Activated CD8-positive, alpha-beta memory T cell treated with anti-CD3 and anti-CD28 coated beads, Interleukin-2, amount 50 U/mL, for 4 hours (primary cell): ENCODE results near the gene CD74.
A peak's percentile ranks its signal among the peaks of the same experiment; 100 is the strongest.

Experiments
- DNase-seq: peaks from one replicate; pipeline ENCODE4 v3.0.0-alpha.2; 2020

CD74 gene

GRCh38 chr5:150409638-150410523 is 2.8 kb downstream of the CD74 start:
- peak; percentile 43 for DNase-seq

- DNase-seq = no peak
Observed at GRCh38 chr5:150408231-150408943, 4.3 kb downstream of the CD74 start.

GRCh38 chr5:150407096-150407720 is 5.5 kb downstream of the CD74 start:
- no peak for DNase-seq

DNA sequence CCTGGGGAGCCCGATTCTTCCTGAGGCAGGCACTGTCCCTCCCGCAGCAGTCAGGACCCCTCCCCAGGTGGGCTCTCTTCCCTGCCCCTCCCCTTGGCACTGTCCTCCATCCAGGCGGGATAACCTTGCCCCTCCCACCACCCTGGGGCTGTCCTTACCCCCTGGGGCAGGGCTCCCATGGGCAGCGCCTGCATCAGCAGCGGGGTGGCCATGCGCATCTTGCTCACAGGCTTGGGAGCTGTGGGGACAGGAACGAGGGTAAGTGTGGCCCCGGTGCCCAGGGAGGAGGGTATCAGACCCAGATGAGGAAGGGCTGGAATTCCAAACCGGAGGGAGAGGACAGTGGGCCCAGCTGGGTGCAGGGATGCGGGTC is 6.0 kb downstream of the CD74 start:
- DNase-seq = no peak

GRCh38 chr5:150406103-150406722 is 6.5 kb downstream of the CD74 start:
- no peak for DNase-seq

DNA sequence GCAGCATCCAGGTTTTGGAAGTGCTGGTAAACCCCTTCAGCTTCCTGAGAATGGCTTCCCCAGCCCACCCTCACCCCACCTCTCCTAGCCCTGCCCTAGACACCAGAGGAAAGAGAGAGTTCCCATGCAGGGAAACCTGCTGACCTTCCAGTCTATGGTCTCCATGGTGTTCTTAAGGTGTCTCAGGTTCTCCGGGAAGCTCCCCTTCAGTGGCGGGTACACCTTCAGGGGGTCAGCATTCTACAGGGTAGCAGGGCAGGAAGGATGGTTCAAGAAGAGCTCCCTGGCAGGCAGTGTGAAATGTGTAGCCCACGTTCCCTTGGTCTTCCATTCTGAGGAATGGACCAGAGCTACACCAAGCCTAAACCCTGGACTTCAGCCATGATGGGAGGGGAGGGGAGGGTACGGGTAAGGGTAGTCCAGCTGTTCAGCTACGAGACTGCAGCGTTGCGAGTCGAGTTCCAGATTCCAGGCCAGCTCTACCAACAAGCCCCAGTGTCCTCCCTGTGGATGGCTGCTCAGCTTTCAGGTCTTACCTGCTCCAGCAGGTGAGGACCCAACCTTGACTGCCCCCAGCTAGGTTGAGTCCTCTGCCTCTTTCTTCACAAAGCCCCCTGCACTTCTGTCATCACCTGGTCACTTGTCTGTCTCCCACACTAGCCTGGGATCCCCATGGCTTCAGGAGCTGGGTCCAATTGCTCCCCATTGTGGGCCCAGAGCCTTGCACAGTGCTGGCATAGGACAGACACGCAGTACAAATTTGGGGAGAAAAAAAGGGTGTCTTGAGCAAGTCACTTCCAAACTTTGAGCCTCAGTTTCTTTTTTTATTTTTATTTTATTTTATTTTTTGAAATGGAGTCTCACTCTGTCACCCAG is 7.5 kb downstream of the CD74 start:
- DNase-seq = no peak

- DNase-seq = no peak
Observed at GRCh38 chr5:150404535-150404934, 8.2 kb downstream of the CD74 start.

- DNase-seq = no peak
Observed at GRCh38 chr5:150404121-150404520, 8.6 kb downstream of the CD74 start.

GRCh38 chr5:150402901-150403342 is 9.8 kb downstream of the CD74 start:
- no peak for DNase-seq

GRCh38 chr5:150402229-150402773 is 10.4 kb downstream of the CD74 start:
- no peak for DNase-seq

GRCh38 chr5:150401376-150402228 is 11.1 kb downstream of the CD74 start:
- no peak for DNase-seq

DNA sequence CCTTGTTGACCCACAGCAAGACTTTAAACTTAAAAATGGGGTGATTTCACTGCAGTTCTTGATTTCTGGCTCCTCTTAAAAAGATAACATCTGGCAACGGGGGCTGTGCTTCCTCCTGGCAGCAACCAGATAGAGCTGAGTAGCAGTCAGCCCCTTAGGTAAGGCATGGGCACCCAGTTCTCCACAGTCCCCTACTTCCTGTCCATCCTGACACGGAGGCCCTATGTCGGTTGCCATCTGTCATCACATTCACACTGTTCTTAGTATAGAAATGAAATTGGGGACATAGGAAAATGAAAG is 11.7 kb downstream of the CD74 start:
- DNase-seq = no peak

- no peak for DNase-seq
Observed at GRCh38 chr5:150400316-150401075, 12.2 kb downstream of the CD74 start.

GRCh38 chr5:150399524-150400211 is 13.0 kb downstream of the CD74 start:
- no peak for DNase-seq

GRCh38 chr5:150398722-150399523 is 13.8 kb downstream of the CD74 start:
- DNase-seq = no peak

DNA sequence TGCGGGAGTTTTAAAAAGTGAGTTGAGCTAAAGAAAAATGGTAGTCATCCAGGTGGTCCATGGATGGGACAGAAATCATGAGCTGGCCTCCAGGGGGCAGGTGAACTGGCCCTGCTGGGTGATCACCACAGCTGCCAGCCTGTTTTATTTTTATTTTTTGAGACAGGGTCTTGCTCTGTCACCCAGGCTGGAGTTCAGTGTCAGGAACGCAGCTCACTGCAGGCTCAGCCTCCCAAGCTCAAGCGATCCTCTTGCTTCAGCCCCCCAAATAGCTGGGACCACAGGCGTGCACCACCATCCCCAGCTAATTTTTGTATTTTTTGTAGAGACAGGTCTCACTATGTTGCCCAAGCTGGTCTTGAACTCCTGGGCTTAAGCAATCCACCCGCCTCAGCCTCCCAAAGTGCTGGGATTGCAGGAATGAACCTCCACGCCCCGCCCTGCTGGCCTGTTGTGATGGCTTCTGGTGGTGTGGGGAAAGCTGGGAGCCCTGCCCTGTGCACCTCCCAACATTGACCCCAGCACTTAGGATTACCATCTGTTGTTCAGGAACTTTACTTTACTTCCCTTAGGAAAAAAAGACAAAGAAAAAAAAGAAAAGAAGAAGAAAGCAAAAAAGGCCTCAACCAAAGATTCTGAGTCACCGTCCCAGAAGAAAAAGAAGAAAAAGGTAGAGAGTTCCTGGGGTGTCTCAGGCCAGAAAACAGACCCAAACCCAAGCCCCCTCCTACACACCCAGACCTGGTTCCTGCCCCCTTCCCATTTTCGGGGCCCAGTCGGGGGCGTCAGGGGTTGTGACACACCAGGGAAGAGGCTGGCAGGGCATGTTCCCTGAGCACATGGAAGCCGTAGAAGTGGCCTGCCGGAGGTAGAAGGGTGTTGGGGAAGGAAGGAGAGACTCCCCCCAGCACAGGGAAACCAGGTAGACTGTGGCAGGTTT is 14.7 kb downstream of the CD74 start:
- no peak for DNase-seq

- DNase-seq = no peak
Observed at GRCh38 chr5:150397146-150397781, 15.4 kb downstream of the CD74 start.
